HCT116 (cell line): ENCODE data around the gene OR4F6. TPM values are rescaled to one million over a fixed set of nuclear protein-coding genes. Genes with fewer than 3 reads are reported as not detected.
A peak's percentile ranks its signal among the peaks of the same experiment; 100 is the strongest.

Experiments used
- ATAC-seq: fragments of 200-7000 bp; cut with Tn5 transposase; 2 replicates; pipeline ENCODE4 v1.9.1; 2020; ENCODE audit warnings: mild to moderate bottlenecking, moderate library complexity
- BruUV-seq: library from RNA; stranded (reverse); fragments of 400-500 nt; replicated peaks from 2 replicates; lab custom pipeline; 2021; lab: Mats Ljungman, UMichigan
- CTCF ChIA-PET: fragments of 300-600 bp; sonication (Branson Sonifier 250); formaldehyde crosslinking; loops from one replicate; lab custom pipeline; 2021; ENCODE audit warnings: antibody characterized with exemption; lab: Charles Lee
- POLR2A ChIA-PET: fragments of 300-600, 350-600 bp; sonication (Branson Sonifier 250); formaldehyde crosslinking; loops from one replicate; lab custom pipeline; 2021; ENCODE audit warnings: antibody characterized with exemption; lab: Charles Lee
- RAD21 ChIA-PET, 2 experiments: fragments of 300-600 bp; sonication (Branson Sonifier 250); formaldehyde crosslinking; loops; one replicate each; lab custom pipeline; 2023; ENCODE audit warnings: low total read pairs in 2 of 2; ENCODE audit not compliant: uncharacterized antibody in 2 of 2, unreplicated experiment in 2 of 2, low non-redundant PET in 1 of 2; lab: Charles Lee
- DNase-seq: peaks from one replicate; pipeline ENCODE4 v3.0.0-alpha.2; 2010; ENCODE audit warnings: low read depth, low spot score
- H2AFZ ChIP-seq: fragments of 200-600 bp; shearing (Covaris generic), sonication (generic); 2 replicates; pipeline ENCODE4 v1.6.1; 2017; ENCODE audit warnings: low read depth, mixed run types, mixed read lengths, antibody characterized with exemption, low read length; ENCODE audit not compliant: poor library complexity, severe bottlenecking
- H3K27ac ChIP-seq: 2 replicates; pipeline ENCODE4 v1.5.1; 2012; ENCODE audit warnings: low read depth, low read length
- H3K27me3 ChIP-seq: fragments of 200-600 bp; sonication (generic); 2 replicates; pipeline ENCODE4 v1.6.1; 2016; ENCODE audit warnings: mixed run types, low read length, mixed read lengths; ENCODE audit not compliant: insufficient read depth
- H3K36me3 ChIP-seq, 2 experiments: fragments of 200-500 bp in 1 of 2; fragments of 200-600 bp in 1 of 2; sonication (Bioruptor generic) in 1 of 2; sonication (generic) in 1 of 2; 2 replicates each; pipeline versions ENCODE4 v1.5.1 to v1.6.1; 2014 to 2016; ENCODE audit warnings: low read length in 2 of 2, inconsistent platforms in 1 of 2, mixed read lengths in 1 of 2, mixed run types in 1 of 2; ENCODE audit not compliant: insufficient read depth in 2 of 2, control insufficient read depth in 1 of 2
- H3K4me1 ChIP-seq, 2 experiments: fragments of 200-600 bp in 1 of 2; sonication (generic) in 1 of 2; 2 replicates each; pipeline versions ENCODE4 v1.5.1 to v1.6.1; 2012 to 2017; ENCODE audit warnings: low read length in 2 of 2, inconsistent platforms in 1 of 2, mild to moderate bottlenecking in 1 of 2, mixed read lengths in 1 of 2, mixed run types in 1 of 2, moderate library complexity in 1 of 2; ENCODE audit not compliant: insufficient read depth in 2 of 2, control insufficient read depth in 1 of 2
- H3K4me2 ChIP-seq: fragments of 200-600 bp; sonication (generic); 2 replicates; pipeline ENCODE4 v1.6.1; 2017; ENCODE audit warnings: mixed run types, low read length, mixed read lengths
- H3K4me3 ChIP-seq, 2 experiments: fragments of 200-600 bp in 1 of 2; sonication (generic) in 1 of 2; replicated peaks in 1 of 2; 2 replicates each; pipeline ENCODE4 v1.5.1; 2011 to 2016; ENCODE audit warnings: low read length in 2 of 2, control low read depth in 1 of 2, low read depth in 1 of 2, mild to moderate bottlenecking in 1 of 2, mixed read lengths in 1 of 2, mixed run types in 1 of 2
- H3K79me2 ChIP-seq: fragments of 200-600 bp; sonication (generic); 2 replicates; pipeline ENCODE4 v1.6.1; 2017; ENCODE audit warnings: mild to moderate bottlenecking, mixed run types, low read length, moderate library complexity, mixed read lengths; ENCODE audit not compliant: insufficient read depth
- H3K9ac ChIP-seq: fragments of 200-600 bp; sonication (generic); 2 replicates; pipeline ENCODE4 v1.6.1; 2016; ENCODE audit warnings: low read length, mixed read lengths
- H3K9me2 ChIP-seq: fragments of 200-600 bp; sonication (generic), shearing (Covaris generic); 2 replicates; pipeline ENCODE4 v1.6.1; 2017; ENCODE audit warnings: mixed run types, mild to moderate bottlenecking, moderate library complexity; ENCODE audit not compliant: insufficient read depth
- H3K9me3 ChIP-seq, 2 experiments: fragments of 200-500 bp in 1 of 2; fragments of 200-600 bp in 1 of 2; sonication (Bioruptor generic) in 1 of 2; sonication (generic) in 1 of 2; 2 replicates each; pipeline ENCODE4 v1.6.1; 2014 to 2017; ENCODE audit warnings: low read length in 2 of 2, mixed read lengths in 2 of 2, inconsistent platforms in 1 of 2, low read depth in 1 of 2, mild to moderate bottlenecking in 1 of 2, mixed run types in 1 of 2, moderate library complexity in 1 of 2; ENCODE audit not compliant: control insufficient read depth in 1 of 2, insufficient read depth in 1 of 2
- H4K20me1 ChIP-seq: fragments of 200-600 bp; sonication (generic), shearing (Covaris generic); 2 replicates; pipeline ENCODE4 v1.6.1; 2017; ENCODE audit warnings: mixed run types, mild to moderate bottlenecking, moderate library complexity; ENCODE audit not compliant: insufficient read depth
- ATF3 ChIP-seq: IDR thresholded peaks from 2 replicates; pipeline ENCODE4 v1.6.1; 2012
- CTCF ChIP-seq, 3 experiments: fragments of 200-600 bp in 1 of 3; sonication (generic) in 1 of 3; IDR thresholded peaks in 2 of 3; conservative IDR thresholded peaks in 1 of 3; 2 replicates each; pipeline ENCODE4 v1.5.1; 2012 to 2017; ENCODE audit warnings: low read depth in 2 of 3, low read length in 2 of 3, antibody characterized with exemption in 1 of 3, borderline replicate concordance in 1 of 3, control low read depth in 1 of 3, mild to moderate bottlenecking in 1 of 3, mixed read lengths in 1 of 3, mixed run types in 1 of 3, moderate library complexity in 1 of 3; ENCODE audit not compliant: insufficient read depth in 1 of 3
- EGR1 ChIP-seq: IDR thresholded peaks from 2 replicates; pipeline ENCODE4 v1.6.1; 2012; ENCODE audit warnings: low read depth
- ELF1 ChIP-seq: IDR thresholded peaks from 2 replicates; pipeline ENCODE4 v1.6.1; 2012; ENCODE audit warnings: low read depth, borderline replicate concordance
- EZH2 ChIP-seq: fragments of 200-600 bp; sonication (generic); IDR thresholded peaks from 2 replicates; pipeline ENCODE4 v1.6.1; 2017; ENCODE audit warnings: antibody characterized with exemption, mixed run types
- MAX ChIP-seq: IDR thresholded peaks from 2 replicates; pipeline ENCODE4 v1.6.1; 2012
- POLR2A ChIP-seq: IDR thresholded peaks from 2 replicates; pipeline ENCODE4 v1.7.0; 2011; ENCODE audit warnings: borderline replicate concordance; ENCODE audit not compliant: insufficient read depth, insufficient read length; ENCODE audit errors: extremely low read depth
- RAD21 ChIP-seq: IDR thresholded peaks from 2 replicates; pipeline ENCODE4 v1.6.1; 2012; ENCODE audit warnings: low read depth, mild to moderate bottlenecking
- SP1 ChIP-seq: IDR thresholded peaks from 2 replicates; pipeline ENCODE4 v1.6.1; 2012; ENCODE audit warnings: low read depth
- TCF7L2 ChIP-seq: IDR thresholded peaks from 2 replicates; pipeline ENCODE4 v1.7.0; 2011; ENCODE audit warnings: borderline replicate concordance, inconsistent platforms; ENCODE audit not compliant: insufficient read depth, insufficient read length; ENCODE audit errors: extremely low read depth
- YY1 ChIP-seq: IDR thresholded peaks from 2 replicates; pipeline ENCODE4 v1.6.1; 2011; ENCODE audit warnings: low read length, low read depth, moderate library complexity, mild to moderate bottlenecking; ENCODE audit not compliant: insufficient replicate concordance; ENCODE audit errors: extremely low read depth
- intact Hi-C: fragments of 100-400 bp; cut with micrococcal nuclease; formaldehyde crosslinking; loops from 2 replicates; pipeline ENCODE4 v1.10.0; 2022
- total RNA-seq: library from RNA; stranded (reverse); gene quantifications from one replicate; pipeline ENCODE4 v1.2.1, GENCODE V29; 2021; ENCODE audit not compliant: unreplicated experiment

OR4F6 gene
- total RNA-seq, 1 experiment from 2014 or later, result not detected

GRCh38 chr15:101773496-101774100 lies 29.7 kb upstream of the OR4F6 start:
- intact Hi-C loops, result no loop called here

More at GRCh38 chr15:101773496-101774100, 29.7 kb upstream of the OR4F6 start:
- peaks cover 35% of the 10 kb centered on the region for H3K27me3 ChIP-seq
- no peak for TF ChIP-seq YY1
- TF ChIP-seq RAD21, result peak; percentile 50
- TF ChIP-seq CTCF (IDR thresholded peaks at IDR 0.05 in 2 of 3, conservative IDR thresholded peaks at IDR 0.05 in 1 of 3; ENCODE audit: borderline replicate concordance in 1 of 3, insufficient read depth in 1 of 3, low read depth in 2 of 3, low read length in 2 of 3), result peak; percentile 25 to 58 (median 47); a peak in 5 of 6 replicates
- TF ChIP-seq EGR1, result no peak
- no peak for TF ChIP-seq MAX
- TF ChIP-seq TCF7L2, result no peak
- TF ChIP-seq ELF1, result no peak
- TF ChIP-seq POLR2A, result no peak
- no peak for TF ChIP-seq EZH2
- no peak for TF ChIP-seq ATF3
- no peak for TF ChIP-seq SP1
- TF ChIP-seq, all 23 proteins: peak for 2
- no peaks in the 10 kb centered on the region for H3K4me1 ChIP-seq
- DNase-seq, result peak; percentile 3
- no peaks in the 10 kb centered on the region for H3K9me2 ChIP-seq
- no TSS peak for BruUV-seq
- RAD21 ChIA-PET, result no interaction called here
- H3K9ac ChIP-seq, result no peak overlapping the region
- POLR2A ChIA-PET, result no interaction called here
- no peaks in the 10 kb centered on the region for H3K9me3 ChIP-seq
- H2AFZ ChIP-seq, result no peak overlapping the region
- no peaks in the 10 kb centered on the region for H3K79me2 ChIP-seq
- CTCF ChIA-PET, result no interaction called here
- H4K20me1 ChIP-seq, result no peaks in the 10 kb centered on the region
- no peaks in the 10 kb centered on the region for H3K36me3 ChIP-seq
- H3K4me3 ChIP-seq, result no peak overlapping the region
- no peak overlapping the region for H3K4me2 ChIP-seq
- no peak overlapping the region for H3K27ac ChIP-seq
- peak; percentile 53; the same call in 1 of the 2 replicates for ATAC-seq
